Thoracic aorta endothelial cell (primary cell): Measurements from ENCODE around the gene PLAGL1. TPM values are rescaled to one million over a fixed set of nuclear protein-coding genes. Genes with fewer than 3 reads are reported as not detected.

Experiments
- small RNA-seq: library from RNA; depleted of rRNA; stranded (forward); fragments of <200 nt; gene quantifications from one replicate; pipeline ENCODE3, GENCODE V24; 2012
- total RNA-seq: library from RNA; depleted of rRNA; stranded (reverse); fragments of >200 nt; gene quantifications from 2 replicates; pipeline ENCODE4 v1.2.3, GENCODE V29; 2012

The PLAGL1 gene, protein sequence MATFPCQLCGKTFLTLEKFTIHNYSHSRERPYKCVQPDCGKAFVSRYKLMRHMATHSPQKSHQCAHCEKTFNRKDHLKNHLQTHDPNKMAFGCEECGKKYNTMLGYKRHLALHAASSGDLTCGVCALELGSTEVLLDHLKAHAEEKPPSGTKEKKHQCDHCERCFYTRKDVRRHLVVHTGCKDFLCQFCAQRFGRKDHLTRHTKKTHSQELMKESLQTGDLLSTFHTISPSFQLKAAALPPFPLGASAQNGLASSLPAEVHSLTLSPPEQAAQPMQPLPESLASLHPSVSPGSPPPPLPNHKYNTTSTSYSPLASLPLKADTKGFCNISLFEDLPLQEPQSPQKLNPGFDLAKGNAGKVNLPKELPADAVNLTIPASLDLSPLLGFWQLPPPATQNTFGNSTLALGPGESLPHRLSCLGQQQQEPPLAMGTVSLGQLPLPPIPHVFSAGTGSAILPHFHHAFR
- 24.7 and 27.1 TPM in 2 replicates for total RNA-seq

DNA sequence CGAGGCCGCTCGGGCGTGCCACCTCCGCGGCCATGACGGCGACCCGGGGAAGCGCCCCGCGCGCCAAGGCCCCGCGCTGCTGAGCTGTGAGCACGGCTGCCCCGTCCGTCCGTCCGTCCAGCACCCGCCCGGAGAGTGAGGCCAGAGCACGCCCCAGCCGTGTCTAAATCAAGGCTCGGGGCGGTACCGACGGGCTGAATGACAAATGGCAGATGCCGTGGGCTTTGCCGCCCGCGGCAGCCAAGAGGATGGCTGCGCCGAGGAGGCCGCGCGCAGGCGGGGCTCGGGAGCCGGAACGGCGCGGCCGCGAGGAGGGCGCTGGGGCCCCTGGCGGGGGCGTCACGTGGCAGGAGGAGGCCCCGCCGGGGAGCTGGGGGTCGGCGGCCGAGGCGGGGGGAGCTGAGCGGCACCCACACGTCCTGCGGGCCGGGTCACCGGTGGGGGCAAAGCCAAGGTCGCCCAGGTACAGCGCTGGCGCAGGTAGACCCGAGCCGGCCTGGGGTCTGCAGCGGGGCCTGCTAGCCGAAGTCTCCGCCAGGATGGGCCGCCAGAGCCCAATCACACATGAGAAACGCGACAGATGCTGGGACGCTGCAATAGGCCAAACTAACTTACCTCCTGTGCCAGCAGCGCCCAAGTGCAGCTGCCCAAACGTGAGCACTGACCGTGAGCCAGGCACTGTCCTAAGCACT is at the start of gene PLAGL1:
Gene PLAGL1, minus strand, starts transcription at position 140 of the 692 bp plus-strand sequence. CDS start 60,123 bp downstream, outside the sequence.

Small RNA genes within 50 kb of the gene (small RNA-seq; reads per million reads assigned to genes)
- gene RF02143: not detected

Other genes starting within 250 kb of the PLAGL1 start
- gene LTV1, start 164.9 kb downstream of the PLAGL1 start, total RNA-seq: 32.5 and 38.7 TPM in 2 replicates
- not detected in 2 replicates for gene ZC2HC1B, start 143.8 kb downstream of the PLAGL1 start, total RNA-seq
- 105 and 127 TPM in 2 replicates for gene SF3B5, start 87.3 kb upstream of the PLAGL1 start, total RNA-seq
- 7.0 and 11.3 TPM in 2 replicates for gene STX11, start 142.3 kb upstream of the PLAGL1 start, total RNA-seq